Ovary (tissue), 9 donors: ENCODE results near the gene WDR82. TPM values are rescaled to one million over a fixed set of nuclear protein-coding genes. Genes with fewer than 3 reads are reported as not detected.
"Not testable (repeated sequence)": the region's sequence is repeated elsewhere in the genome, so short reads cannot be mapped to it uniquely, and the experiment has no call there.

ENCODE experiments used
- DNase-seq, 5 donors: peaks; one replicate each; pipeline ENCODE4 v3.0.0-alpha.2; 2019 to 2020
- H3K27ac ChIP-seq, 2 donors: fragments of 200-600 bp; one replicate each; pipeline versions ENCODE4 v1.5.1 to v1.8.0; 2019 to 2022
- H3K27me3 ChIP-seq: fragments of 200-600 bp; one replicate; pipeline ENCODE4 v1.8.0; 2022
- H3K36me3 ChIP-seq: fragments of 200-600 bp; sonication (generic); one replicate; pipeline ENCODE4 v1.5.1; 2019
- H3K4me1 ChIP-seq: one replicate; pipeline ENCODE4 v1.8.1; 2013; ENCODE audit warnings: mild to moderate bottlenecking, moderate library complexity; ENCODE audit not compliant: insufficient read depth
- H3K4me3 ChIP-seq: fragments of 200-600 bp; sonication (generic); one replicate; pipeline ENCODE4 v1.5.1; 2017
- H3K9me3 ChIP-seq, 2 donors: fragments of 200-600 bp in 1 of 2; sonication (generic) in 1 of 2; one replicate each; pipeline versions ENCODE4 v1.5.1 to v1.8.1; 2013 to 2019; ENCODE audit warnings: mild to moderate bottlenecking in 1 of 2, moderate library complexity in 1 of 2
- CTCF ChIP-seq, 3 donors: fragments of 450-650 bp in 2 of 3; fragments of 200-600 bp in 1 of 3; IDR thresholded peaks; one replicate each; pipeline versions ENCODE4 v1.5.1 to v1.8.0; 2016 to 2022; ENCODE audit warnings: antibody characterized with exemption in 3 of 3, mild to moderate bottlenecking in 1 of 3
- EP300 ChIP-seq: sonication (generic); formaldehyde crosslinking; IDR thresholded peaks from one replicate; pipeline ENCODE4 v1.6.1; 2017; ENCODE audit warnings: antibody characterized with exemption
- POLR2A ChIP-seq: fragments of 450-650 bp; IDR thresholded peaks from one replicate; pipeline ENCODE4 v1.6.1; 2017; ENCODE audit warnings: antibody characterized with exemption, mild to moderate bottlenecking, moderate library complexity
- WGBS, 3 donors: extraction: QIAGEN DNeasy Blood & Tissue Kit in 1 of 3; methylation state at CpG; one replicate each; pipeline versions ENCODE4 v1.1.5 to v1.1.7; 2013 to 2017; 5-methylcytosine and 5-hydroxymethylcytosine counted together
- intact Hi-C, 4 donors: fragments of 100-400 bp; cut with DNase I; formaldehyde crosslinking; loops; one replicate each; pipeline versions ENCODE4 v1.11.0 to v1.15.1; 2022 to 2023
- polyA plus RNA-seq, 2 donors: library from polyadenylated mRNA; stranded (reverse); fragments of 200-250 nt in 1 of 2; fragments of 350-450 nt in 1 of 2; fragmentation: Illumina TruSeq in 1 of 2; extraction: RNeasy Lipid Tissue Mini Kit (QIAGEN cat#74804) in 1 of 2; gene quantifications; one replicate each; pipeline ENCODE4 v1.2.3, GENCODE V29; 2013 to 2014
- total RNA-seq, 7 donors: library from RNA; depleted of rRNA in 2 of 7; stranded (reverse); fragments of >200 nt in 2 of 7; fragmentation: NEBNext Ultra II Directional in 3 of 7; extraction: Animal tissue kit (Norgen Biotek cat#: 25700) in 3 of 7; gene quantifications; one replicate each; pipeline versions ENCODE4 v1.1.0 to v1.2.4, GENCODE V29; 2016 to 2023
- donor health status: DM: no; HTN: no; CAD: no; lungs with moderate emphysema.
- donor health status: DM: no; HTN: no; CAD: no.
- donor health status: Bipolar disorder and iron deficiency.
- donor health status: DM: yes; HTN: yes; CAD: no.
- donor health status: DM: no; HTN: no; CAD: no.
- donor health status: DM: yes; HTN: yes; CAD: no.

WDR82 gene
- total and polyA plus RNA-seq, 9 donors: 36.4 to 110 (median 95.2) TPM

- Histone ChIP-seq H3K27ac (no peak overlapping the region), H3K4me3 (peak overlapping the region; percentile 95), H3K27me3 (no peaks in the 10 kb centered on the region), H3K4me1 (peaks cover 9% of the 10 kb centered on the region), H3K36me3 (no peaks in the 10 kb centered on the region), H3K9me3 (no peaks in the 10 kb centered on the region)
- intact Hi-C loops: loop anchor here in 2 of 4 donors (5.0 to 10.0 kb wide), 2 partner anchors 51 to 116 kb away; partner anchors contain the start of gene TWF2 (in 1 of the 2)
- DNase-seq: peak in 2 of 5 donors; percentile 15 to 32
- WGBS, 3 donors: 75 to 80% (median 77%) methylated on average over 6 of the region's 6 CpGs
- no peak for TF ChIP-seq EP300
- TF ChIP-seq POLR2A: no peak
- no peak for TF ChIP-seq CTCF (IDR thresholded peaks at IDR 0.05)
Observed at GRCh38 chr3:52288674-52289073, 10.2 kb upstream of the WDR82 start.

GRCh38 chr3:52286777-52287110 lies 8.3 kb upstream of the WDR82 start:
- intact Hi-C loops: loop anchor here in 2 of 4 donors (5.0 to 10.0 kb wide), 2 partner anchors 49 to 118 kb away; partner anchors contain the start of gene TWF2 (in 1 of the 2)
- Histone ChIP-seq H3K27ac (no peak overlapping the region), H3K4me3 (peak overlapping the region; percentile 95), H3K36me3 (no peaks in the 10 kb centered on the region), H3K4me1 (peaks cover 14% of the 10 kb centered on the region), H3K9me3 (no peaks in the 10 kb centered on the region), H3K27me3 (no peaks in the 10 kb centered on the region)
- 38 to 57% (median 47%) methylated on average over 8 of the region's 8 CpGs for WGBS, 3 donors
- DNase-seq: peak in 3 of 5 donors; percentile 29 to 43 (median 33)
- TF ChIP-seq POLR2A (no peak), EP300 (no peak), CTCF (IDR thresholded peaks at IDR 0.05) (no peak)

GRCh38 chr3:52284051-52284450 lies 5.6 kb upstream of the WDR82 start:
- not testable (repeated sequence) for H3K4me3 ChIP-seq, H3K27me3 ChIP-seq, H3K9me3 ChIP-seq, H3K36me3 ChIP-seq
- Histone ChIP-seq H3K4me1 (peaks cover 17% of the 10 kb centered on the region), H3K27ac (peak overlapping the region in 1 of 2 donors; percentile 74)
- WGBS, 3 donors: 63 to 72% (median 69%) methylated on average over 4 of the region's 4 CpGs
- intact Hi-C loops: loop anchor here in 1 of 4 donors (10.0 kb wide), 1 partner anchor 121 kb away; no protein-coding TSS in a partner anchor
- peak in 2 of 5 donors; percentile 30 to 33 for DNase-seq

- peak overlapping the region in 1 of 2 donors; percentile 74 for H3K27ac ChIP-seq
- peaks cover 15% of the 10 kb centered on the region for H3K4me1 ChIP-seq
- TF ChIP-seq POLR2A: no peak
- TF ChIP-seq CTCF (IDR thresholded peaks at IDR 0.05): no peak
- no peak for TF ChIP-seq EP300
- H3K4me3 ChIP-seq: no peak overlapping the region
- intact Hi-C loops: loop anchor here in 1 of 4 donors (10.0 kb wide), 1 partner anchor 121 kb away; no protein-coding TSS in a partner anchor
- no peaks in the 10 kb centered on the region for H3K27me3 ChIP-seq
- H3K9me3 ChIP-seq: no peaks in the 10 kb centered on the region
- H3K36me3 ChIP-seq: no peaks in the 10 kb centered on the region
- WGBS, 3 donors: 5 to 9% (median 8%) methylated on average over 1 of the region's 1 CpG
- peak in 2 of 5 donors; percentile 16 to 28 for DNase-seq
Observed at GRCh38 chr3:52283306-52283705, 4.9 kb upstream of the WDR82 start.

- Histone ChIP-seq H3K36me3 (no peaks in the 10 kb centered on the region), H3K4me1 (peaks cover 15% of the 10 kb centered on the region), H3K27ac (no peak overlapping the region), H3K9me3 (no peaks in the 10 kb centered on the region), H3K4me3 (no peak overlapping the region), H3K27me3 (no peaks in the 10 kb centered on the region)
- 75 to 76% (median 76%) methylated on average over 8 of the region's 8 CpGs for WGBS, 3 donors
- intact Hi-C loops: loop anchor here in 1 of 4 donors (10.0 kb wide), 1 partner anchor 123 kb away; no protein-coding TSS in a partner anchor
- TF ChIP-seq EP300 (no peak), CTCF (IDR thresholded peaks at IDR 0.05) (no peak), POLR2A (no peak)
- DNase-seq: peak in 2 of 5 donors; percentile 13 to 24
Observed at GRCh38 chr3:52281981-52282801, 3.7 kb upstream of the WDR82 start.
